ENCODE results near the gene GTF2F2.

DNA sequence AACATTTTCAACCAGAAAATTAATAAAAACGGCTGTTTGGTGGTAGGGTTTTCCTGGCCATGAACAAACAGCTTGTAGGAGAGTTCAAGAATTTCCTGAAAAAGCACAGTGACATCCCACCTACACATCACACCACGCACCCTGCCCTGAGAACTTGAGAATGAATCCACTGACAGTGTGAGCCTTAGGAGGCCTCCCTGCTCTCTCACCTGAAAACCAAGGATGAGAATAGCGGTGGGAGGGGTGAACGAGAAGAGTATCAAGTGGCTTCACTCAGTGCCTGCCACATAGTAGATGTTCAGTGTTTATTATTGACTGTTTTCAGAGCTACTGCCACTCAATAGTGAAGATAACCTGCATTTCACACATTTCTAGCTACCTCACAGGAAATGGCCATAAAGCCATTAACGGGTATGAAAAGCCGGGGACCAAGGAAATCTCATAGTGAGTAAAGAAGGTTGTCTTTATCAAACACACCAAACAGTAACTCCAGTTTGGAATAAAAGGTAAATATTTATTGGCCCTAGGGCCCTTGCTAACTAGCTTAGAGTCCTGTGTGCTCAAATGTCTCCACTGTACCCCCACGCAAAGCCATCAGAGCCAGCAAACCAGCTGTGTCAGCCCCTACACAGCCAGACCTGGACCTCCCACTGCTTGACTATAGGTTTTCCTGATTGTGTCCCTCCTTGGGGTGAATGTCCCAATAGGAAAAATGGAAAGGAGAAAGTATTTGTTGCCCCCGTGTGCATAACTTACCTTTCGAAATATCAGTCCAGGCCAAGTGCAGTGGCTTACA is 180.1 kb downstream of the GTF2F2 start:
- TF ChIP-seq CTCF (IDR thresholded peaks at IDR 0.05; ENCODE audit: low read depth, low read length) (no peak), EZH2phosphoT487 (IDR thresholded peaks at IDR 0.05; ENCODE audit: low read depth) (no peak)
